HCT116 (cell line): ENCODE data around the gene PPM1M. TPM values are rescaled to one million over a fixed set of nuclear protein-coding genes. Genes with fewer than 3 reads are reported as not detected.

Experiments used
- ATAC-seq: fragments of 200-7000 bp; cut with Tn5 transposase; 2 replicates; pipeline ENCODE4 v1.9.1; 2020; ENCODE audit warnings: mild to moderate bottlenecking, moderate library complexity
- BruUV-seq: library from RNA; stranded (reverse); fragments of 400-500 nt; replicated peaks from 2 replicates; lab custom pipeline; 2021; lab: Mats Ljungman, UMichigan
- CTCF ChIA-PET: fragments of 300-600 bp; sonication (Branson Sonifier 250); formaldehyde crosslinking; loops from one replicate; lab custom pipeline; 2021; ENCODE audit warnings: antibody characterized with exemption; lab: Charles Lee
- POLR2A ChIA-PET: fragments of 300-600, 350-600 bp; sonication (Branson Sonifier 250); formaldehyde crosslinking; loops from one replicate; lab custom pipeline; 2021; ENCODE audit warnings: antibody characterized with exemption; lab: Charles Lee
- RAD21 ChIA-PET, 2 experiments: fragments of 300-600 bp; sonication (Branson Sonifier 250); formaldehyde crosslinking; loops; one replicate each; lab custom pipeline; 2023; ENCODE audit warnings: low total read pairs in 2 of 2; ENCODE audit not compliant: uncharacterized antibody in 2 of 2, unreplicated experiment in 2 of 2, low non-redundant PET in 1 of 2; lab: Charles Lee
- DNase-seq: peaks from one replicate; pipeline ENCODE4 v3.0.0-alpha.2; 2010; ENCODE audit warnings: low read depth, low spot score
- H2AFZ ChIP-seq: fragments of 200-600 bp; shearing (Covaris generic), sonication (generic); 2 replicates; pipeline ENCODE4 v1.6.1; 2017; ENCODE audit warnings: low read depth, mixed run types, mixed read lengths, antibody characterized with exemption, low read length; ENCODE audit not compliant: poor library complexity, severe bottlenecking
- H3K27ac ChIP-seq: 2 replicates; pipeline ENCODE4 v1.5.1; 2012; ENCODE audit warnings: low read depth, low read length
- H3K27me3 ChIP-seq: fragments of 200-600 bp; sonication (generic); 2 replicates; pipeline ENCODE4 v1.6.1; 2016; ENCODE audit warnings: mixed run types, low read length, mixed read lengths; ENCODE audit not compliant: insufficient read depth
- H3K36me3 ChIP-seq, 2 experiments: fragments of 200-500 bp in 1 of 2; fragments of 200-600 bp in 1 of 2; sonication (Bioruptor generic) in 1 of 2; sonication (generic) in 1 of 2; 2 replicates each; pipeline versions ENCODE4 v1.5.1 to v1.6.1; 2014 to 2016; ENCODE audit warnings: low read length in 2 of 2, inconsistent platforms in 1 of 2, mixed read lengths in 1 of 2, mixed run types in 1 of 2; ENCODE audit not compliant: insufficient read depth in 2 of 2, control insufficient read depth in 1 of 2
- H3K4me1 ChIP-seq, 2 experiments: fragments of 200-600 bp in 1 of 2; sonication (generic) in 1 of 2; 2 replicates each; pipeline versions ENCODE4 v1.5.1 to v1.6.1; 2012 to 2017; ENCODE audit warnings: low read length in 2 of 2, inconsistent platforms in 1 of 2, mild to moderate bottlenecking in 1 of 2, mixed read lengths in 1 of 2, mixed run types in 1 of 2, moderate library complexity in 1 of 2; ENCODE audit not compliant: insufficient read depth in 2 of 2, control insufficient read depth in 1 of 2
- H3K4me2 ChIP-seq: fragments of 200-600 bp; sonication (generic); 2 replicates; pipeline ENCODE4 v1.6.1; 2017; ENCODE audit warnings: mixed run types, low read length, mixed read lengths
- H3K4me3 ChIP-seq, 2 experiments: fragments of 200-600 bp in 1 of 2; sonication (generic) in 1 of 2; replicated peaks in 1 of 2; 2 replicates each; pipeline ENCODE4 v1.5.1; 2011 to 2016; ENCODE audit warnings: low read length in 2 of 2, control low read depth in 1 of 2, low read depth in 1 of 2, mild to moderate bottlenecking in 1 of 2, mixed read lengths in 1 of 2, mixed run types in 1 of 2
- H3K79me2 ChIP-seq: fragments of 200-600 bp; sonication (generic); 2 replicates; pipeline ENCODE4 v1.6.1; 2017; ENCODE audit warnings: mild to moderate bottlenecking, mixed run types, low read length, moderate library complexity, mixed read lengths; ENCODE audit not compliant: insufficient read depth
- H3K9ac ChIP-seq: fragments of 200-600 bp; sonication (generic); 2 replicates; pipeline ENCODE4 v1.6.1; 2016; ENCODE audit warnings: low read length, mixed read lengths
- H3K9me2 ChIP-seq: fragments of 200-600 bp; sonication (generic), shearing (Covaris generic); 2 replicates; pipeline ENCODE4 v1.6.1; 2017; ENCODE audit warnings: mixed run types, mild to moderate bottlenecking, moderate library complexity; ENCODE audit not compliant: insufficient read depth
- H3K9me3 ChIP-seq, 2 experiments: fragments of 200-500 bp in 1 of 2; fragments of 200-600 bp in 1 of 2; sonication (Bioruptor generic) in 1 of 2; sonication (generic) in 1 of 2; 2 replicates each; pipeline ENCODE4 v1.6.1; 2014 to 2017; ENCODE audit warnings: low read length in 2 of 2, mixed read lengths in 2 of 2, inconsistent platforms in 1 of 2, low read depth in 1 of 2, mild to moderate bottlenecking in 1 of 2, mixed run types in 1 of 2, moderate library complexity in 1 of 2; ENCODE audit not compliant: control insufficient read depth in 1 of 2, insufficient read depth in 1 of 2
- H4K20me1 ChIP-seq: fragments of 200-600 bp; sonication (generic), shearing (Covaris generic); 2 replicates; pipeline ENCODE4 v1.6.1; 2017; ENCODE audit warnings: mixed run types, mild to moderate bottlenecking, moderate library complexity; ENCODE audit not compliant: insufficient read depth
- EZH2 ChIP-seq: fragments of 200-600 bp; sonication (generic); IDR thresholded peaks from 2 replicates; pipeline ENCODE4 v1.6.1; 2017; ENCODE audit warnings: antibody characterized with exemption, mixed run types
- FOSL1 ChIP-seq: IDR thresholded peaks from 2 replicates; pipeline ENCODE4 v1.6.1; 2012; ENCODE audit warnings: low read depth
- MAX ChIP-seq: IDR thresholded peaks from 2 replicates; pipeline ENCODE4 v1.6.1; 2012
- SRF ChIP-seq: IDR thresholded peaks from 2 replicates; pipeline ENCODE4 v1.6.1; 2012; ENCODE audit warnings: low read depth
- ZBTB33 ChIP-seq: IDR thresholded peaks from 2 replicates; pipeline ENCODE4 v1.6.1; 2011; ENCODE audit warnings: mild to moderate bottlenecking, low read length, moderate library complexity; ENCODE audit not compliant: insufficient replicate concordance; ENCODE audit errors: extremely low read depth
- ZFX ChIP-seq: fragments of 450-650 bp; IDR thresholded peaks from 2 replicates; pipeline ENCODE4 v1.6.1; 2017
- intact Hi-C: fragments of 100-400 bp; cut with micrococcal nuclease; formaldehyde crosslinking; loops from 2 replicates; pipeline ENCODE4 v1.10.0; 2022
- total RNA-seq: library from RNA; stranded (reverse); gene quantifications from one replicate; pipeline ENCODE4 v1.2.1, GENCODE V29; 2021; ENCODE audit not compliant: unreplicated experiment

Gene PPM1M
- total RNA-seq, 1 experiment from 2014 or later: 16.6 TPM

GRCh38 chr3:52230889-52231499 lies 14.6 kb upstream of the PPM1M start:
- ChIA-PET POLR2A (interaction anchor here (1.0 to 1.4 kb wide), 2 partner anchors 10 to 48 kb away, joined by 3 to 4 read pairs; partner anchors contain the start of gene WDR82), CTCF (interaction anchor here (0.6 to 2.8 kb wide), 9 partner anchors 8 to 154 kb away, joined by 3 to 37 read pairs (median 3); partner anchors contain the start of gene WDR82), RAD21 (interaction anchor here in 1 of 2 experiments (0.6 kb wide), 2 partner anchors 12 to 103 kb away, joined by 3 to 5 read pairs; no protein-coding TSS in a partner anchor)
- Histone ChIP-seq H3K36me3 (peaks cover 17% of the 10 kb centered on the region in 2 experiments; a peak in 3 of 4 replicates), H3K4me3 (no peak overlapping the region), H3K9me3 (no peaks in the 10 kb centered on the region), H3K4me1 (no peaks in the 10 kb centered on the region), H3K27ac (no peak overlapping the region), H4K20me1 (no peaks in the 10 kb centered on the region), H2AFZ (no peak overlapping the region), H3K4me2 (no peak overlapping the region), H3K27me3 (no peaks in the 10 kb centered on the region), H3K9ac (no peak overlapping the region), H3K79me2 (peaks cover 4% of the 10 kb centered on the region; the same call in 1 of the 2 replicates), H3K9me2 (no peaks in the 10 kb centered on the region)
- TF ChIP-seq MAX (no peak), FOSL1 (no peak), SRF (no peak), ZFX (no peak), EZH2 (no peak), ZBTB33 (no peak)
- no peak for ATAC-seq
- DNase-seq: no peak
- BruUV-seq: no TSS peak
- intact Hi-C loops: loop anchor here (1.0 kb wide), 1 partner anchor 108 kb away; no protein-coding TSS in a partner anchor
